GM19043 (cell line): Measurements from ENCODE around the gene STAT3.
"Not testable (repeated sequence)": the region's sequence is repeated elsewhere in the genome, so short reads cannot be mapped to it uniquely, and the experiment has no call there.

Experiments
- ATAC-seq: cut with Tn5 transposase; IDR thresholded peaks from one replicate; pipeline ENCODE4 v1.9.1; 2021; ENCODE audit warnings: low read depth; ENCODE audit not compliant: unreplicated experiment

The STAT3 gene

DNA sequence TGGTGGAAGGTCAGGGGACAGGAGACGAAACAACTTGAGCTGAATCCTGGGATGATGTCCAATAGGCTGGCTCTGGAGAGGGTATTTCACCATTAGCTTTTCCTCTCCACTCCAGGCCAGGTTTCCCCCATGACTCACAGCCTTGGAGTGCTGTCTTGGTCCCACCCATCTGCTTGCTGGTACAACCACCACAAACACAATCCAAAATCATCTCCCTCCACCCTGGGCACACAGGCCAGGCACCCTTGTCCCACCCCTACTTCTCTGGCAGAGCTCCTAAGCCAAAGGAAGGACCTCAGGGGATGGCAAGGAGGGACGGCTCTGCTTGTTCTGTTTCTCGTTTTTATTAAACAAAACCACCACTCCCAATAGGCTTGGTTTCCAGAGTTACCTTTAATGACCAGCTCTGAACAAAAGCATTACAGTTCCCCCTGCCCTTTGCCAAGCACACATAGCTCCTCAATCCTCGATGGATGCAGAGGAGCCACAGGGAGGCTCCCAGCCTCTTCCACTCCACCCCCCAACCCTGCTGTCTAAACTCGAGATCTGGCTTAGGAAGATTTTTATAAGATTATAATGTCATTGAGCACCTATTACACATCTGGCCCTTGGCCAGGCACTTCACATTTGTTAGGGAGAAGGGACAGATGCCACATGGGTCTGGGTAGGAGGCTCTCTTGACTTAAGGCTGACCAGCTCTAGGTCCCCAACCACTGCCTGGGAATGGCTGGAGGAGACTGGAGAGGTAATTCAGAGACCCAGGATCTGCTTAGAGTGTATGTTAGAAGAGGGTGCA lies 21.5 kb upstream of the STAT3 start:
- ATAC-seq, result no peak

DNA sequence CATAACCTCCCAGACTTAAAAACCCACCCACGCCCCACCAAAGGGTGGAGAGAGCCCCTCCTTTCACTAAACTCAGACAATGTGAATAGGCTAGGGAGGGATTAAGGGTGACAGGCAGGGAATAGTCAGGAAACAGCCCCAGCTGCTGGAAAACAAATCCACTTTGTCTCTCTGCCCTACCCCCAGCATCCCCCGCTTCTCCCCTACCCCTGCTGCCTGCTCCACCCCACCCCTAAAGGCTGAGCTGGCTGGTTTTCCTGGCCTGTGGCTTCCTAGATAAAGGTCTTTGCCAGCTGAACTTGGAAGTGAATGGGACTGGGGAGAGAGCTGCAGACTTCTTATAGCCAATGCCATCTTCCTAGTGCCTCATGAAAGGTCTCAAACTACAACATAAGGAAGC lies 19.8 kb upstream of the STAT3 start:
- no peak for ATAC-seq

DNA sequence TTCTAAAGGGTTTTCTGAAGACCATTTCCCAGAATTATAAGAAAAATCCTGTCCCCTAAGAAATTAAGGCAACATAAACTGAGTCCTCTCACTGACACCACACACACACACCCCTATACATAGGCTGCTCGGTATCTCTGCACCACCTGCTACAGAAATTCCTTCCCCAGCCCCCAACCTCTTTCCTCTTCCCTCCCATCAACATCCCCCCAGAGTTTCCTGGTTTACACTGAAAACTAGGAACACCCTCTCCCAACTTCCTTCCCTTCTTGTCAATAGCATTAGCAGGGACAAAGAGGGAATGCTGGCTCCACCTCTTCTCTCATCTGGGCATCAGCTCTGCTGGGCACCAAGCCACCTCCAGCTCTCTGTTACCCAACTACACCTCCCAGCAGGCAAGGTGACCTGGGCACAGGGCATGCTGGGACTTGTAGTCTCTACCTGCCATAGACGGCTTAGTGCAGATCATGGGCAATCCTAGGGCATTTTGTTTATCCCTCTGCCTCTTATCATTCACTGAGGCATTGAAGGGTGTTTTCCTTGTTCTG lies 19.1 kb upstream of the STAT3 start:
- no peak for ATAC-seq

DNA sequence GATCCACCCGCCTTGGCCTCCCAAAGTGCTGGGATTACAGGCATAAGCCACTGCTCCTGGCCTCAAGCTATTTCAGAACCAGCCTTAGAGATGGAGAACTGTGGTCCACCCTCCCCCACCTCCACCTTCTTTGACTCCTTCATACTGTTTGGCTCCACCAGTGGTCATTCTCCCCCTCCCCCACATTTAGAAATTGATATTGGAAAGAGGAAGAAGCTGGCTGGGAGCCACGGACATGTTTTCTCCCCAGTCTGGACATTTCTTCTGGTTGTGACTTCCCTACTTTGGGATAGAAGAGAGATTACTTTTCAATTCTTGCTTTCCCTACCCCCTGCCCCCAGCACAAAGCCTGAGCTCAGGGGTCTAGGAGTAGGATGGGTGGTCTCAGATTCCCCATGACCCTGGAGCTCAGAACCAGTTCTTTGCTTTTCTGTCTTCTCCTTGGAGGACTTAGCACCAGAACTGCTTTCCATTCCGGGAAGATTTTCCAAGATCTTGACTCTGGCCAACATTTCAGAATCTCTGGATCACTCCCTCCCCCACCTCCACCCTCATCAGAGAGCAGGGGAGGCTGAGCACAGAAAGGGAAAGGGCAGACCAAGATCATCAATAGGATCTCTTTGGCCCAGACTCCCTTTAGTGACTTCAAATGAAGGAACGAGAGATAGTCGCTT lies 18.5 kb upstream of the STAT3 start:
- no peak for ATAC-seq

DNA sequence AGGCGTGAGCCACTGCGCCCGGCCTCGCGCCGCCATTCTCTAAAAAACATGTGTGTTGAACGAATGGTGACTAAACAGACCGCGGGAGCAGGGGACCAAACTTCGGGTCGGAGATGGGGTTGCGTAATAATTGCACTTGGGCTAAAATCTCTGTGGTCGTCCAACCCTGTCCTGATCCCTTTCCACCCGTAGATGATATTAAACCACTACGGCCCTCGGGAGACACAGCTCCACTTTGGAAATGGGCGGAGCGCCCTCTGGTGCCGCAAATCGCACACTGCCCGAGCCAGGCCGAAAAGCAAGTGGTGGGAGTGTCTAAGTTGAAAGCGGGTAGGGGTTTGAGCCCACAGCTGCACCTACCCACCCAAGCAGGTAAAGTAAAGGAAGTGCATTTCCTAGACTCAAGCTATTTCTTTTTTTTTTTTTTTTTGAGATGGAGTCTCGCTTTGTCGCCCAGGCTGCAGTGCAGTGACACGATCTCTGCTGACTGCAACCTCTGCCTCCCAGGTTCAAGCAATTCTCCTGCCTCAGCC lies 17.8 kb upstream of the STAT3 start:
- ATAC-seq, result no peak

DNA sequence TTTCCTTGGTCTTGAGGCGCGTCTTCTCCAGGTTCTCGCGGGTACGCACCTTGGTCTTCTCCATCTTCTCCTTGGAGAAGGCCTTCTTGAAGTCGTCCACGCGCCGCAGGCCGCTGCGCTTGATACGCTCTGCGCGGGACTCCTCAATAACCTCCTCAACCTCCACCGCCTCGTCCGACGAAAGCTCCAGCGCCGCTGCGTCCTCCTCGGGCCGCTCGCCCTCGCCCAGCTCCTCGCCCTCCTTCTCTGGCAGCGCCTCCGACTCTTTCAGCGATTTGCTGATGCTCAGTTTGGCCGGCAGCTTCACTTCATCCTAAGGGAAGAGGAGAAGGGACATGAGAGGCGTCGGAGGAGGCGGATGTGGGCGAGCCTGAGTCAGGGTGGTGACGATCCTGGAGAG lies 16.8 kb upstream of the STAT3 start:
- ATAC-seq, result no peak

DNA sequence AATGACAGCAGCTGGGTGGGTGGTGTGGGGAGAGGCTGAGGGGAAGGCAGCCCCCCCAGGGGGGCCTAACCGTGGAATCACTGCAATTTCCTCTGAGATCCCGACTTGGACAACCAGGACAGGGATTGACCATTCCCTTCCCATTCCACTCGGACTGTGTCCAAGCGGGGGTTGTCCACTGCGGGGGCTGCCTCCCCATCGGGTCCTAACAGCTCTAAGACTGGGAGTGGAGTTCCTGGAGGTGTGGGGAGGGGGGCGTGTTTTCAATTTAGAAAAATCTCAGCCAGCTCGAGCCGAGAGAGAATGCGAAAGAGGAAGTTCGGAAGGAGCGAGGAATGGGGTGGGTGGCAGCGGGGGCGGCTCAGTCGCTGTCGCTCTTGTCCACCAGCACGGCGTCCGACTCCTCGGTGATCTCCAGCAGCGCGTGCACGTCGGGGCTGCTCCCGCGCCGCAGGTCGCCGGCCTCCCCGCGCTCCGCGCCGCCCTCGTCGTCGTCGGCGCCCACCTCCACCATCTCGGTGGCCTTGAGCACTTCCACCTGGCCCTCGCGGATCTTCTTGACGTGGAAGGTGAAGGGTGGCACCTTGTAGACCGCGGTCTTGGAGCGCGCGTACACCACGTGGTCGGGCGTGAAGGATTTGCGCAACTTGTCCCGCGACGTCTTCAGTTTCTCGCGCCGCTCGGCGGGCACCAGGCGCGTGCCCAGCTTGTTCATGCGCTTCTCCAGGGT lies 16.2 kb upstream of the STAT3 start:
- ATAC-seq, result no peak

DNA sequence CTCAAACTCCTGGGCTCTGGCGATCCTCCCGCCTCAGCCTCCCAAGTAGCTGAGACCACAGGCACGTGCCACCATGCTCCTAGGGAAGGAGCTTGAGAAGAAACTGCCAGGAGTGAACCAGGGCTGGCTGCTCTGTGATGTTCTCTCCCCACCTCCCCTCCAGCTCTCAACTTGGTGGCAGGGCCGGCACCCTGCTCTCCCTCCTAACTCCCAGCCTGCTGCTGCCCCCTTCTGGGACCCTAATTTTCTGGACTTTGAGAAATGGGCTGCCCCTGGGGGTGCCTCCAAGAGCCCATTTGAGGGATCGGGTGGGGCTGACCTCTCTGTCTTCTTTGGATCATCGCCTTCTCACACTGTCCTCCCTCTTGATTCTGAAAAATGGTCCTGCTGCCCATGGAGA lies 14.9 kb upstream of the STAT3 start:
- ATAC-seq, result no peak

DNA sequence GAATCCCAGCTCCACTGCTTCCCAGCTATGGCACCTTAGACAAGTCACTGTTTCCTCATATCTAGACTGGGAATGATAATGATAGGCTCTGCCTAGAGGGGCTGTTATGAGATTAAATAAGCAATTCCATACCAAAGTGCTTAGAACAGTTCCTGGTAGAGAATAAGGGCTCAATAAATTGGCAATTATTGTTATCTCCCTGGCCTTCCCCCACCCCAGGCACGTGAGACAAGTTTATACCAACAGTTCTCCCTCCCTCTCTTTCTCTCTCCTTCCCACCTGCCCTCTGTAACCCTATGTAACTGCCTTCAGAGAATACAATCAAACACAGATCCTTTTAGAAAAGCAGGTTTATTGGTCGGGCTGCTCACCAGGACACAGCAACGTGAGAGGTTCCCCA lies 13.9 kb upstream of the STAT3 start:
- no peak for ATAC-seq

DNA sequence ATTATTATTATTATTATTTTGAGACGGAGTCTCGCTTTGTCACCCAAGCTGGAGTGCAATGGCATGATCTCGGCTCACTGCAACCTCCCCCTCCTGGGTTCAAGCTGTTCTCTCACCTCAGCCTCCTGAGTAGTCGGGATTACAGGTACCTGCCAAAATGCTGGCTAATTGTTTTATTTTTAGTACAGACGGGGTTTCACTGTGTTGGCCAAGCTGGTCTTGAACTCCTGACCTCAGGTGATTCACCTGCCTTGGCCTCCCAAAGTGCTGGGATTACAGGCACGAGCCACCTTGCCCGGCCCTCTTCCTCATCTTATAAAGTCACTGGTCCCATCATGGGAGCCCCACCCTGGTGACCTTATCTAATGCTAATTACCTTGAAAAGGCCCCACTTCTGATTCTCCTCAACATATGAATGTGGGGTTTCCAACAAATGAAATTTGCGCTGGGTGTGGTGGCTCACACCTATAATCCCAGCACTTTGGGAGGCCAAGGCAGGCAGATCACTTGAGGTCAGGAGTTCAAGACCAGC lies 12.7 kb upstream of the STAT3 start:
- ATAC-seq, result not testable (repeated sequence)

DNA sequence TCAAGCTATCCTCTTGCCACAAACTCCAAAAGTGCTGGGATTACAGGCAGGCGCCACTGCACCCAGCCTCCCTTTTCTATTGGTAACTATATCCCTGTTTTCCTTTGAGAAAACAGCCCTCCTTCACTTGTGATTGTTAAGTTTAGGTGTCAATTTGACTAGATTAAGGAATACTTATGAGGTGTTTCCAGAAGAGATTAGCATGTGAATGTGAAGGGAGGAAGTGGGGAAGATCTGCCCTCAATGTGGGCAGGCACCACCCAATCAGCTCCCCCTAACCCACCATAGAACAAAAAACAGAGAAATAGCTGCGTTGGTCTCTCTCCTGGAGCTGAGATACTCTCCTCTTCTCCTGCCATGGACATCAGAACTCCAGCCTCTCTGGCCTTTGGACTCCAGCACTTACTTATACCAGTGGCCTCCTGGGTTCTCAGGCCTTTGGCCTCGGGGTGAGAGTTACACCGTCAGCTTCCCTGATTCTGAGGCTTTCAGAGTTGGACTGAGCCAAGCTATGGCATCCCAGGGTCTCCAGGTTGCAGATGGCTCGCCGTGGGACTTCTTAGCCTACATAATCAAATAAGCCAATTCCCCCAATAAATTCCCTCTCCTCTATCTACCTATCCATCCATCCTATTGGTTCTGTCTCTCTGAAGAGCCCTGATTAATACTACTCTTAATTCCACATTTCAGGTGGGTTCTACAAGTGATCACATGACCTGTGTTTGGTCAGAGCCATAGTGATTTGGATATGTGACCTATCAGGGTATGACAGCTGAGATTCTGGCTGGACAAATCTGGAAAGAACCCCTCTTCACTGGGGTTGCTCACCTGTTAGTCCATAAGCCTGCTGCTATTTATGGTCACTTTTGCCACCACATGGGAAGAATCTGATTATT lies 12.0 kb upstream of the STAT3 start:
- ATAC-seq, result no peak

DNA sequence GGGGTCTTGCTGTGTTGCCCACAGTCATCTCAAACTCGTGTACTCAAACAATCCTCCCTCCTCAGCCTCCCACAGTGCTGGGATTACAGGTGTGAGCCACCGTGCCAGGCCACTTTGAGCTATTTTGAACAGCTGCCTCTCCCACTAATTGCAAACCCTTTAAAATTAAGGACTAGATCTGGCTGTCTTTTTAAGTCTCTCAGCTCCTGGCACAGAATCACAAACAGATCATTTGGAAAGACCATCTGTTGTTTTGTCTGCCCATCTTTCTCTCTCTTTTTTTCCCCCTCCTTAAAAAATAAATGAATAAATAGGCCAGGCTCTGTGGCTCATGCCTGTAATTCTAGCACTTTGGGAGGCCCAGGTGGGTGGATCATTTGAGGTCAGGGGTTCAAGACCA lies 10.9 kb upstream of the STAT3 start:
- ATAC-seq, result no peak

DNA sequence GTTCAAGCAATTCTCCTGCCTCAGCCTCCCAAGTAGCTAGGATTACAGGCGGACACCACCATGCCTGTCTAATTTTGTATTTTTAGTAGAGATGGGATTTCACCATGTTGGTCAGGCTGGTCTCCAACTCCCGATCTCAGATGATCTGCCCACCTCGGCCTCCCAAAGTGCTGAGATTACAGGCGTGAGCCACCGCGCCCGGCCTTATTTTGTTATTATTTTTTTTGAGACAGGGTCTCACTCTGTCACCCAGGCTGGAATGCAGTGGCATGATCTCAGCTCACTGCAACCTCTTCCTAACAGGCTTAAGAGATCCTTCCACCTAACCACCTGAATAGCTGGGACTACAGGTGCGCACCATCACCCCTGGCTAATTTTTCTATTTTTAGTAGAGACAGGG lies 7.4 kb upstream of the STAT3 start:
- not testable (repeated sequence) for ATAC-seq

DNA sequence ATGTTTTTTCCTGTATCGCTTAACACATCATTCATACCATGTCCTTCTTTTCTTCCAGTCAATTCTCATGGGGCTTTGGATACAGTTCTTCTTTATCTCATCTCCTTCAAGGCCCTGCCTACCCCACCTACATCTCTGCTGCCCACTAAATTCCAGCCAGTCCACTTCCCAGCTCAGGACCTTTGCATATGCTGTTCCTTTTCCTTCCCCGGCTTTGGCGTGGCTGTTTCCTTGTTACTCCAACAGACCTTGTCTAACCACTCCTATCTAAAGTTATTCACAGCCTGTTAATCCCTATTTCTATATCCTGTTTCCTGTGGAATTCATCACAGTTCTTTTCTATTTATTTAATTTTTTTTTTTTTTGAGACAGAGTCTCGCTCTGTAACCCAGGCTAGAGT lies 6.6 kb upstream of the STAT3 start:
- ATAC-seq, result no peak

DNA sequence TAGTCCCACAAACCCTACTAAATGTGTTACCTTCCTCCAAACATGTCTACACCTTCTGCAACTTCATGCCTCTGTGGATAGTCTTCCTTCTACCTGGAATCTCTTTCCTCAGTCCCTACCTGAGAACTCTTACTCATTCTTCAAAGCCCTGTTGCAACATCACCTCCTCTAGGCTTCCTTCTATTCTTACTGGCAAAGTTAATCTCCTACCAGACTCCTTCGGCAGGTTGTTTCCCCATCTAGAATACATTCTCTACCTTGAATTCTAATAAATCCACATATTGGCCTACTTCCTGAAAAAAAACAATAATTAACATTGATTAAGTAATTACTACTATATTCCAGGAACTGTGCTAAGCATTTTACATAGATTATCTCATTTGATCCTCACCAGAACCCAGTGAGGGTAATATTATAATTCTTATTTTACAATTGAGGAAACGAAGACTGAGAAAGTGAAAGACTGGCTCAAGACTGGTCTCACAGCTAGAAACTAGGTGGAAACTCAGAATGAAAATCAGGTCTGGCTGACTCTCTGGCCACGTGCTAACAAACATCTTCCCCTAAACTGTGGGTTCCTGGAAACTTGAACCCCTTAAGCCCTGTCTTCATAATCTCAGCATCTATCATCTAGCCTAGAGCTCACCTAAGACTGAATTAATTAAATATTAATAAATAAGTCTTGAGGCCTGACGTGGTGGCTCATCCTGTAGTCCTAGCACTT lies 4.6 kb upstream of the STAT3 start:
- no peak for ATAC-seq

DNA sequence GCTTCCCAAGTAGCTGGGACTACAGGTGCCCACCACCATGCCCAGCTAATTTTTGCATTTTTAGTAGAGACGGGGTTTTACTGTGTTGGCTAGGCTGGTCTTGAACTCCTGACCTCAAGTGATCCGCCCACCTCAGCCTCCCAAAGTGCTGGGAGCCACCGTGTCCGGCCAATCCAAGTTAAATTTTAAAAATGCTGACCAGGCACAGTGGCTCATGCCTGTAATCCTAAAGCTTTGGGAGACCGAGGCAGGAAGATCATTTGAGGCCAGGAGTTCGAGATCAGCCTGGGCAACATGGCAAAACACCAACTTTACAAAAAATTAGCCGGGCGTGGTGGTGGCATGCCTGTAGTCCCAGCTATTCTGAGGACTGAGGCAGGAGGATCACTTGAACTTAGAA lies 3.2 kb upstream of the STAT3 start:
- ATAC-seq, result not testable (repeated sequence)

DNA sequence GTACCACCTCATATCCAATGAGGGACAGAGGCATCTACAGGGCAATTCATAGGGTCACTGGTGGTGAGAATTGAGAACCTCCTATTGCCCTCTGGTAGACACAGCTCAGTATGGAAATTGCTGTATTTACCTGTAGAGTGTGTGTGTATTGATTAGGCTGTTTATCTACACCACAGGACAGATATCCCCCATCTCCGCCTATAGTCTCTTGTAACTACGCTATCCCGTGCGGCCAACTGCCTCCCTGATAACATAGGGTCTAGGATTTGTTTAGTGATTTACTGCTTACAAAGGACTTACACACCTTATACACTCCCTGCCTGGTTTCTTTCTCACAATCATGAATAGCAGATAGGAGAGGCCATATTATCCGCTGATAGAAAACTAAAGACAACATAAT lies 1.7 kb upstream of the STAT3 start:
- no peak for ATAC-seq

DNA sequence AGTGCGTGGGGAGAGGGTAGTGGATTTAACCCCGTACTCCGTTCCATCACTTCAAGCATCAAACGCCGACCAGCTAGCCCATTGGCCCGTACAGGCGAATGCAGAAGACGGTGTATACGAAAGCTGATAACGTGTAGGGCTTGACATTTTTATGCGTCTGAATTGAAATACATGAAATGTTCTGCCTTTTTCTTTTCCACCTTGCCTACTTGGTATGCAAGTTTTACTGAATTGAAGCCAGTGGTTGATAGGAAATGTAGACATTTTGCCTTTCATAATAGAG lies 834 bp upstream of the STAT3 start:
- peak; percentile 1 for ATAC-seq

DNA sequence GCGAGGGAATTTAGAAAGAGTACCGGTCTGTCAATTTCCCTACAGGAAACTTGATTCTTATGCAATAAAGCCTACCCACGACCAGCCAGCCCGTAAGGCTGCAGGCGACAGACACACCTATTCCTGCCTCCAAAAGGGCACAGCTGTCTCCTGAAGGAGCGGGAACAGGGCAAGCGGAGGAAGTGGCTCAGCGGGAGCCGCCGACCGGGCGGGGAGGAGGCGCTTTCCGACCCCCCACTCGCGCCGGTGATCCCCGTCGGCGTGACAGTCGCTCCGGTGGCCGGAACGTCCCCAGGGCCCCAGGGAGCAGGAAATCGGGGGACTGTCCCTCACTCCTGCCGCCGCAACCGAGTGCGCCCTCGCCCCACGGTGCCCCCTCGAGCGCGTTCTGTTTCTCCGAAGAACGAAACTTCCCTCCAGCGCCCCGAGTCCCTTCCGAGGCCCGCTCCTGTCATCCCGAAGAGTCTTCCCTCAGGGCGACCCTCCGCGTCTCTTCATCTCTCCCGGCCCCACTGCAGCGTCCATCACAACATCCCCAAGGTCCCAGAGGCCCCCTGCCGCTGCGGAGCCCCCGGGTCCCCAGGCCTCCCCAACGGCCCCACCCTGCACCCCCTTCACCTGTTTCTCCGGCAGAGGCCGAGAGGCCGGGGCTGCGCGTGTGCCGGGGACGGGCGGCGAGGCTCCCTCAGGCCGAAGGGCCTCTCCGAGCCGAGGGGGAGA lies 421 bp downstream of the STAT3 start:
- no peak for ATAC-seq
